Body of pancreas (tissue), 4 donors: ENCODE measurements around the gene DDHD1. TPM values are rescaled to one million over a fixed set of nuclear protein-coding genes. Genes with fewer than 3 reads are reported as not detected.
"Not testable (repeated sequence)": the region's sequence is repeated elsewhere in the genome, so short reads cannot be mapped to it uniquely, and the experiment has no call there.

Source experiments
- ATAC-seq: fragments of 150-250 bp; one replicate; pipeline ENCODE4 v1.9.1; 2016
- DNase-seq, 4 donors: peaks; one replicate each; pipeline ENCODE4 v3.0.0-alpha.2; 2019
- H3K27ac ChIP-seq, 4 donors: fragments of 200-600 bp; sonication (generic); 1 replicate in 3 of 4; 2 replicates in 1 of 4; pipeline versions ENCODE4 v1.5.1 to v1.6.1; 2016 to 2019; ENCODE audit warnings: mild to moderate bottlenecking in 1 of 4, mixed read lengths in 1 of 4, moderate library complexity in 1 of 4
- H3K27me3 ChIP-seq, 2 donors: fragments of 200-600 bp; sonication (generic); one replicate each; pipeline ENCODE4 v1.6.0; 2016; ENCODE audit warnings: mild to moderate bottlenecking in 1 of 2
- H3K36me3 ChIP-seq, 2 donors: fragments of 200-600 bp; sonication (generic); replicated peaks in 1 of 2; 2 replicates each; pipeline ENCODE4 v1.5.1; 2016; ENCODE audit warnings: low read depth in 2 of 2; ENCODE audit not compliant: insufficient read depth in 1 of 2
- H3K4me1 ChIP-seq: fragments of 200-600 bp; sonication (generic); one replicate; pipeline ENCODE4 v1.6.0; 2016
- H3K4me3 ChIP-seq, 2 donors: fragments of 200-600 bp; sonication (generic); 1 replicate in 1 of 2; 2 replicates in 1 of 2; pipeline ENCODE4 v1.5.1; 2016 to 2019
- H3K9me3 ChIP-seq, 3 donors: fragments of 200-600 bp; sonication (generic); 1 replicate in 2 of 3; 2 replicates in 1 of 3; pipeline ENCODE4 v1.5.1; 2016
- CTCF ChIP-seq, 7 experiments: fragments of 450-650 bp in 4 of 7; fragments of 200-600 bp in 3 of 7; sonication (generic) in 3 of 7; IDR thresholded peaks; one replicate each; pipeline ENCODE4 v1.5.1; 2016 to 2019; ENCODE audit warnings: antibody characterized with exemption in 7 of 7
- POLR2A ChIP-seq, 3 donors: fragments of 450-650 bp; IDR thresholded peaks; one replicate each; pipeline ENCODE4 v1.6.1; 2016; ENCODE audit warnings: antibody characterized with exemption in 3 of 3, mild to moderate bottlenecking in 2 of 3
- WGBS, 2 donors: methylation state at CpG; one replicate each; pipeline ENCODE4 v1.1.5; 2017; 5-methylcytosine and 5-hydroxymethylcytosine counted together
- intact Hi-C: fragments of 100-400 bp; cut with DNase I; formaldehyde crosslinking; loops from one replicate; pipeline ENCODE4 v1.15.1; 2023
- total RNA-seq, 2 donors: library from RNA; depleted of rRNA; stranded (reverse); fragments of >200 nt; gene quantifications; one replicate each; pipeline ENCODE4 v1.1.0, GENCODE V29; 2016

Gene DDHD1
- total RNA-seq, 2 donors from 2014 or later, result 7.6 to 22.6 TPM

- ATAC-seq (no peak), DNase-seq (no peak)
- no peak overlapping the region for H3K27ac ChIP-seq
- no peaks in the 10 kb centered on the region for H3K9me3 ChIP-seq
- intact Hi-C loops, result no loop called here
- TF ChIP-seq CTCF (IDR thresholded peaks at IDR 0.05), result no peak
- TF ChIP-seq POLR2A (IDR thresholded peaks at IDR 0.05), result no peak
- no peaks in the 10 kb centered on the region for H3K36me3 ChIP-seq
- H3K27me3 ChIP-seq, result no peaks in the 10 kb centered on the region
- 43 to 53% methylated on average over 6 of the region's 6 CpGs for WGBS, 2 donors
- H3K4me3 ChIP-seq, result no peak overlapping the region
- H3K4me1 ChIP-seq, result peaks cover 5% of the 10 kb centered on the region
Observed at GRCh38 chr14:53126731-53127130, 26.4 kb downstream of the DDHD1 start.

GRCh38 chr14:53124786-53125185, 28.3 kb downstream of the DDHD1 start:
- Histone ChIP-seq H3K4me3 (no peak overlapping the region), H3K27me3 (no peaks in the 10 kb centered on the region), H3K27ac (no peak overlapping the region), H3K9me3 (no peaks in the 10 kb centered on the region), H3K36me3 (no peaks in the 10 kb centered on the region), H3K4me1 (peaks cover 5% of the 10 kb centered on the region)
- WGBS, 2 donors, result 72 to 79% methylated on average over 3 of the region's 3 CpGs
- TF ChIP-seq POLR2A (IDR thresholded peaks at IDR 0.05), result no peak
- TF ChIP-seq CTCF (IDR thresholded peaks at IDR 0.05), result no peak
- DNase-seq (no peak), ATAC-seq (no peak)
- intact Hi-C loops, result no loop called here

- H3K36me3 ChIP-seq, H3K27me3 ChIP-seq, DNase-seq, H3K27ac ChIP-seq, H3K4me1 ChIP-seq, intact Hi-C loops, H3K9me3 ChIP-seq, ATAC-seq, H3K4me3 ChIP-seq: not testable (repeated sequence)
- 91 to 95% methylated on average over 2 of the region's 2 CpGs for WGBS, 2 donors
Observed at GRCh38 chr14:53121419-53121818, 31.7 kb downstream of the DDHD1 start.

- ATAC-seq, intact Hi-C loops: not testable (repeated sequence)
- 88 to 95% methylated on average over 4 of the region's 4 CpGs for WGBS, 2 donors
Observed at GRCh38 chr14:53117479-53117878, 35.6 kb downstream of the DDHD1 start.

GRCh38 chr14:53113989-53114388, 39.1 kb downstream of the DDHD1 start:
- intact Hi-C loops, result no loop called here
- no peak overlapping the region for H3K27ac ChIP-seq
- H3K27me3 ChIP-seq, result no peaks in the 10 kb centered on the region
- 94 to 100% methylated on average over 3 to 10 of the region's 10 CpGs for WGBS, 2 donors
- DNase-seq, result no peak
- no peaks in the 10 kb centered on the region for H3K36me3 ChIP-seq
- no peak overlapping the region for H3K4me3 ChIP-seq
- TF ChIP-seq POLR2A (IDR thresholded peaks at IDR 0.05) (no peak), CTCF (IDR thresholded peaks at IDR 0.05) (no peak)
- no peak for ATAC-seq
- H3K4me1 ChIP-seq, result no peaks in the 10 kb centered on the region
- H3K9me3 ChIP-seq, result no peaks in the 10 kb centered on the region

More at GRCh38 chr14:53117479-53117878, 35.6 kb downstream of the DDHD1 start:
- not testable (repeated sequence) for H3K4me1 ChIP-seq, H3K27ac ChIP-seq, H3K4me3 ChIP-seq, H3K9me3 ChIP-seq, H3K36me3 ChIP-seq, DNase-seq, H3K27me3 ChIP-seq

- WGBS, 2 donors, result 85 to 97% methylated on average over 1 of the region's 1 CpG
- ATAC-seq, result no peak
- H3K27ac ChIP-seq, result no peak overlapping the region
Observed at GRCh38 chr14:53110096-53110495, 43.0 kb downstream of the DDHD1 start.

More at GRCh38 chr14:53110096-53110495, 43.0 kb downstream of the DDHD1 start:
- no peak for TF ChIP-seq CTCF (IDR thresholded peaks at IDR 0.05)
- no peak for TF ChIP-seq POLR2A (IDR thresholded peaks at IDR 0.05)
- Histone ChIP-seq H3K9me3 (no peaks in the 10 kb centered on the region), H3K4me3 (no peak overlapping the region), H3K36me3 (no peaks in the 10 kb centered on the region), H3K27me3 (no peaks in the 10 kb centered on the region), H3K4me1 (no peaks in the 10 kb centered on the region)
- intact Hi-C loops, result no loop called here
- no peak for DNase-seq
